ENCODE measurements around the gene RECQL. TPM values are rescaled to one million over a fixed set of nuclear protein-coding genes. Genes with fewer than 3 reads are reported as not detected.

Gene RECQL
- total and polyA plus RNA-seq, 5 donors from 2014 or later, result 39.6 to 84.4 (median 71.6) TPM

DNA sequence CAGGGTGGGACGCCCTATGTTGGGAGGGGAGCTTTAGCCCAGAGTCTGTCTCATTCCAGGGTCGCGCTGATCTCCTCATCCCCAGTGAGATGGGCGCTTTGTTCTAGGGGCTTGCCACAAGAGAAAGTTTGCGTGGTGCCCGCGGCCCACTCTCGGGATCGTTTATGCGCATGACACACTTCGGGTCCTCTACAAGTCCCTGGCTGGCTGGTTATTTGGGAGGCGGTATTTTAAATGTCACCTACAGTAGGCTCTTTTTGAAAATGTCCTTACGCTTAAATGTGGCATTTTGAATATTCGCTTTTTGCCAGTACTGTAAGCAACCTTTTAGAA is 695 bp upstream of the RECQL start:
- H3K9me3 Mint-ChIP-seq, result no peaks in the 10 kb centered on the region
- peak overlapping the region in 1 of 3 donors; percentile 84 for H3K27ac Mint-ChIP-seq
- H3K4me3 Mint-ChIP-seq, result no peak overlapping the region
- peaks cover 14% of the 10 kb centered on the region for H3K36me3 Mint-ChIP-seq
- H3K4me1 Mint-ChIP-seq, result peaks cover 9 to 62% (median 53%) of the 10 kb centered on the region in 4 donors
- Histone ChIP-seq H3K27me3 (ENCODE audit: control insufficient read depth, insufficient read depth, low read length) (no peaks in the 10 kb centered on the region), H3K9me3 (ENCODE audit: control insufficient read depth in 2 of 2, low read length in 2 of 2) (no peaks in the 10 kb centered on the region), H3K36me3 (ENCODE audit: control insufficient read depth, insufficient read depth, low read length) (peaks cover 16% of the 10 kb centered on the region), H3K27ac (ENCODE audit: insufficient read depth, low read length, poor library complexity, severe bottlenecking) (peak overlapping the region; percentile 88), H3K4me1 (ENCODE audit: control insufficient read depth, insufficient read depth, low read length, poor library complexity, severe bottlenecking) (peaks cover 57% of the 10 kb centered on the region), H3K4me3 (ENCODE audit: low read depth, low read length) (peak overlapping the region; percentile 94)
- DNase-seq, result peak in 2 of 3 donors; percentile 20 to 56
- ATAC-seq (ENCODE audit: low read depth in 2 of 2), result peak in 1 of 2 donors; percentile 0
- H3K27me3 Mint-ChIP-seq, result no peaks in the 10 kb centered on the region

DNA sequence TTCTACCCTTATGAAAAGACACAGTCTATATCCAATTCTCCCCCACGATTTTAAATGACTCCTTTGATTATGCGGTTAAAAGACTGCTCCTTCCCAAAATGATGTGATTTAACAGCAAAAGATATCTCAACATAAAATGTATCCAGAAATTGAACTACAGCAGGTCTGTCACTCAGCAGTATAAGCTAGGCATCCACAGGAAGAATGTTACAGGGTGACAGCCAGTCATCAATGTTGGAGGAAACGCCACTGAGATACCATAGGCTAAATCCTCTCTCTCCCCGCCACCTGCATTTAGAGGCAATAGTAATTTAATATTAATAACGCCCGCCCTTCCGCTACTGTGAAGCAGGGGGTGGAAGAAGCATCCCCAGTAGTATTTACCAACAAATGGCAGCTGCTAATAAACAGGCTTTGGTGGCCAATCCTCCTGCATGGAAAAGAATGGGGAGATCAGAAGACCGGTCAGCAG is 613 bp downstream of the RECQL start:
- DNase-seq, result peak in 1 of 3 donors; percentile 2
- no peaks in the 10 kb centered on the region for H3K9me3 Mint-ChIP-seq
- Histone ChIP-seq H3K4me1 (ENCODE audit: control insufficient read depth, insufficient read depth, low read length, poor library complexity, severe bottlenecking) (peaks cover 57% of the 10 kb centered on the region), H3K27me3 (ENCODE audit: control insufficient read depth, insufficient read depth, low read length) (no peaks in the 10 kb centered on the region), H3K27ac (ENCODE audit: insufficient read depth, low read length, poor library complexity, severe bottlenecking) (peak overlapping the region; percentile 88), H3K4me3 (ENCODE audit: low read depth, low read length) (peak overlapping the region; percentile 94), H3K9me3 (ENCODE audit: control insufficient read depth in 2 of 2, low read length in 2 of 2) (no peaks in the 10 kb centered on the region), H3K36me3 (ENCODE audit: control insufficient read depth, insufficient read depth, low read length) (peaks cover 29% of the 10 kb centered on the region)
- no peak overlapping the region for H3K4me3 Mint-ChIP-seq
- H3K4me1 Mint-ChIP-seq, result peaks cover 5 to 63% (median 54%) of the 10 kb centered on the region in 4 donors
- H3K27me3 Mint-ChIP-seq, result no peaks in the 10 kb centered on the region
- no peak overlapping the region for H3K27ac Mint-ChIP-seq
- ATAC-seq (ENCODE audit: low read depth in 2 of 2), result peak in 1 of 2 donors; percentile 2
- peaks cover 24% of the 10 kb centered on the region for H3K36me3 Mint-ChIP-seq

DNA sequence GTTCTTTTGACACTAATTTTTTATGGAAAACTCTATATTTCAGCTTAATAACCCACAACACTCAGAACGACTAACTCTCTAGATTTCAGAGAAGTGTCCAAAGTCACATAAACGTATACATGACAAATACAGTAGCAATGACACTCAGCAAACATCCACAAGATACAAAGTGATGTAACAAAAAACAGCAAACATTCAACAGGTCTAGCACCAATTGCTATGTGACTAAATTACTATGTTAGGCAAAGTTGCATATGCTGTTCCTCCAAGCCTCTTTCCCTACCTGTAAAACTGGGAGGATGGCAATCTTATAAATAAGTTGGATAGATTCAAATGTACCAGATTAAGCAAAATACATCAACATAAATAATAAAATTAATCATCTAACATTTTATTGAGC is 1.7 kb downstream of the RECQL start:
- H3K4me3 ChIP-seq (ENCODE audit: low read depth, low read length), result peak overlapping the region; percentile 94
- H3K27ac ChIP-seq (ENCODE audit: insufficient read depth, low read length, poor library complexity, severe bottlenecking), result peak overlapping the region; percentile 30
- DNase-seq, result no peak
- ATAC-seq (ENCODE audit: low read depth in 2 of 2), result no peak
- Mint-ChIP-seq H3K4me1 (peaks cover 5 to 59% (median 49%) of the 10 kb centered on the region in 4 donors), H3K36me3 (peaks cover 32% of the 10 kb centered on the region), H3K27me3 (no peaks in the 10 kb centered on the region), H3K27ac (no peak overlapping the region), H3K9me3 (no peaks in the 10 kb centered on the region), H3K4me3 (peak overlapping the region in 1 of 4 donors; percentile 24)
- no peaks in the 10 kb centered on the region for H3K9me3 ChIP-seq (ENCODE audit: control insufficient read depth in 2 of 2, low read length in 2 of 2)
- peaks cover 50% of the 10 kb centered on the region for H3K4me1 ChIP-seq (ENCODE audit: control insufficient read depth, insufficient read depth, low read length, poor library complexity, severe bottlenecking)
- no peaks in the 10 kb centered on the region for H3K27me3 ChIP-seq (ENCODE audit: control insufficient read depth, insufficient read depth, low read length)
- H3K36me3 ChIP-seq (ENCODE audit: control insufficient read depth, insufficient read depth, low read length), result peaks cover 37% of the 10 kb centered on the region

DNA sequence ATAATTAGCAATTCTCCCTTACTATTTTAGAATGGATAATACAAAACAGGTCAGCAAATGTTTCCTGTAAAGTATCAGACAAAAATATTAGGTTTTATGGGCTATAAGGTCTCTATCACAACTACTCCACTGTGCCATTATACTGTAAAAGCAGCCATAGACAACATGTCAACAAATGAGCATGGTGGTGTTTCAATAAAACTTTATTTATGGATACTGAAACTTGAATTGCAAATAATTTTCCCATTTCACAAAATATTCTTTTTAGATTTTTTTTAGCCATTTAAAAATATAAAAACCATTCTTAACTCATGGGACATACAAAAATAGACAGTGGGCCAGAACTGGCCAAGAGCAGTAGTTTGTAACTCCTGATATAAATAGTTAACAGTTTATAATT is 15.4 kb downstream of the RECQL start:
- no peak overlapping the region for H3K27ac ChIP-seq (ENCODE audit: insufficient read depth, low read length, poor library complexity, severe bottlenecking)
- Mint-ChIP-seq H3K9me3 (peaks cover 0 to 3% (median 0%) of the 10 kb centered on the region in 7 donors), H3K4me1 (peaks cover 0 to 29% (median 9%) of the 10 kb centered on the region in 4 donors), H3K36me3 (peaks cover 27% of the 10 kb centered on the region), H3K27ac (no peak overlapping the region), H3K27me3 (no peaks in the 10 kb centered on the region), H3K4me3 (no peak overlapping the region)
- peaks cover 72% of the 10 kb centered on the region for H3K36me3 ChIP-seq (ENCODE audit: control insufficient read depth, insufficient read depth, low read length)
- no peak for DNase-seq
- no peaks in the 10 kb centered on the region for H3K9me3 ChIP-seq (ENCODE audit: control insufficient read depth in 2 of 2, low read length in 2 of 2)
- no peaks in the 10 kb centered on the region for H3K4me1 ChIP-seq (ENCODE audit: control insufficient read depth, insufficient read depth, low read length, poor library complexity, severe bottlenecking)
- H3K27me3 ChIP-seq (ENCODE audit: control insufficient read depth, insufficient read depth, low read length), result no peaks in the 10 kb centered on the region
- no peak for ATAC-seq (ENCODE audit: low read depth in 2 of 2)
- H3K4me3 ChIP-seq (ENCODE audit: low read depth, low read length), result no peak overlapping the region

DNA sequence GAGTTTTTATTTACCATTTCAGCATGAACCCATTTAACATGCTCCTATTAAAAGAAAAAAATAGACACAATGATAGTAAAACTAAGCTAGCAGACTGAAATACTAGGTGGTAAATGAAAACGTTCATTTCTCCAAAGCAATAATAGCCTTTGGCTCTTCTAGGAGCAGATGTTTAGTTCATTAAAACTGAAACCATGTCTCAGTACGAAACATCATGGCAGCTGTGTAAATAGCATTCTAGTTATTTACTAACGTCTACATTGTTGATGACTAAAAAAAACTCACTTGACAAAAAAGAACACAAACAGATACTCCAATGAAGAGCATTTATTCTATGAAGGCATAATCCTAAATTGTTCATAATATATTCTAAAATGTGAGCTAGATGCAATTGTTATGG is 17.9 kb downstream of the RECQL start:
- Histone ChIP-seq H3K4me1 (ENCODE audit: control insufficient read depth, insufficient read depth, low read length, poor library complexity, severe bottlenecking) (no peaks in the 10 kb centered on the region), H3K4me3 (ENCODE audit: low read depth, low read length) (no peak overlapping the region), H3K27me3 (ENCODE audit: control insufficient read depth, insufficient read depth, low read length) (no peaks in the 10 kb centered on the region), H3K36me3 (ENCODE audit: control insufficient read depth, insufficient read depth, low read length) (peaks cover 67% of the 10 kb centered on the region), H3K9me3 (ENCODE audit: control insufficient read depth in 2 of 2, low read length in 2 of 2) (no peaks in the 10 kb centered on the region), H3K27ac (ENCODE audit: insufficient read depth, low read length, poor library complexity, severe bottlenecking) (no peak overlapping the region)
- peak overlapping the region in 1 of 3 donors; percentile 27 for H3K27ac Mint-ChIP-seq
- peaks cover 0 to 17% (median 7%) of the 10 kb centered on the region in 4 donors for H3K4me1 Mint-ChIP-seq
- H3K36me3 Mint-ChIP-seq, result peaks cover 12% of the 10 kb centered on the region
- DNase-seq (no peak), ATAC-seq (ENCODE audit: low read depth in 2 of 2) (no peak)
- no peak overlapping the region for H3K4me3 Mint-ChIP-seq
- peaks cover 0 to 3% (median 0%) of the 10 kb centered on the region in 7 donors for H3K9me3 Mint-ChIP-seq
- no peaks in the 10 kb centered on the region for H3K27me3 Mint-ChIP-seq

DNA sequence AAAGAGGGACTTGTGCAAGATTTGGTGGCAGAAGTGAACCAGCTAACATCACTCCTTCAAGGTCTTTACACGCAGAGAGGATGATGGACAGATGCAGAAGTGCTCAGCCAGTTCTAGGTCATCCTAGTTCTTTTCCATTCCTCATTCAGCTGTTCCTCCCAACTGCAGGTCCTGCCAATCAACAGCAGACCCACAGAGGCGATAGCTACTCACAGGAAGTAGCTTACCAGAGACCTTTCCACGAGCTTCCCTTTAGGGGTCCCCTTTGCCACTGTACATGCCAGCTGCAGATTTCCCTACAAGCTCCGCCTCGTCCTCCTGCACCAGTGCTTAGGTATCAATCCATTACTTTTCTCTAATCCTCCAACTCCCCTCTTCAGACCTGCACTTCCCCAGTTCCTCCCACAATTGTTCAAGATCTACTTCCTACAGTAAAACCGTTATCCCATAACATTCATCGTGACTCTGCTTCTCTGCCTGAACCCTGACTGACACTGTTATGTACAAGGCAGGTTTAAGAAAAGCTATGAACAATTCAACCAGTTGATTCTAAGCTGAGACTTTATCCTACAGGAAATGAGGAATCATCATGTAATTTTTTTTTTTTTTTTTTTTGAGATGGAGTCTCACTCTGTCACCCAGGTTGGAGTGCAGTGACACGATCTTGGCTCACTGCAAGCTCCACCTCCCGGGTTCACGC is 22.5 kb downstream of the RECQL start:
- ATAC-seq (ENCODE audit: low read depth in 2 of 2) (no peak), DNase-seq (no peak)
- Histone ChIP-seq H3K4me1 (ENCODE audit: control insufficient read depth, insufficient read depth, low read length, poor library complexity, severe bottlenecking) (no peaks in the 10 kb centered on the region), H3K9me3 (ENCODE audit: control insufficient read depth in 2 of 2, low read length in 2 of 2) (no peaks in the 10 kb centered on the region), H3K36me3 (ENCODE audit: control insufficient read depth, insufficient read depth, low read length) (peaks cover 91% of the 10 kb centered on the region), H3K27ac (ENCODE audit: insufficient read depth, low read length, poor library complexity, severe bottlenecking) (no peak overlapping the region), H3K4me3 (ENCODE audit: low read depth, low read length) (no peak overlapping the region), H3K27me3 (ENCODE audit: control insufficient read depth, insufficient read depth, low read length) (no peaks in the 10 kb centered on the region)
- Mint-ChIP-seq H3K27ac (no peak overlapping the region), H3K4me3 (no peak overlapping the region), H3K9me3 (no peaks in the 10 kb centered on the region), H3K27me3 (no peaks in the 10 kb centered on the region), H3K36me3 (peaks cover 19% of the 10 kb centered on the region), H3K4me1 (peaks cover 0 to 7% (median 3%) of the 10 kb centered on the region in 4 donors)

DNA sequence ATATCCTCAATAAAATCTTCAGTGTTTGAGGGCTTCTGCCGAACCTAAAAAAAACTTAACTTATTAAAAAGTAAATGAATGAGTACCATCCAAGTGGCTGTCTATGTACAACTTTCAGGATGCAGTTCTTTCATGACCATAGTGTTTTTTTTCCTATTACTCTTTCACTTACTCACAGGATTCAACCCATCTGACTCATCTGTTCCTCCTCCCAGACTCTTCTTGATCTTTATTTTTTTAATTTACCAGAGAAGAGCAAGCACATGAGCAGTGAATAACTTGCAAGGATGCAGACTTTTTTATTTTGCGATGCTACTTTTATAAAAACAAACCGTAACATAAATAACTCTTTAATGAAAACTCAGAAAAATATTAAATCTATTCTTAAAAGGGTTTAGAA is 24.5 kb downstream of the RECQL start:
- Mint-ChIP-seq H3K27ac (peak overlapping the region in 2 of 3 donors; percentile 33 to 81), H3K4me3 (no peak overlapping the region), H3K9me3 (peaks cover 0 to 1% (median 0%) of the 10 kb centered on the region in 7 donors), H3K36me3 (peaks cover 27% of the 10 kb centered on the region), H3K4me1 (peaks cover 0 to 7% (median 4%) of the 10 kb centered on the region in 4 donors), H3K27me3 (no peaks in the 10 kb centered on the region)
- ATAC-seq (ENCODE audit: low read depth in 2 of 2) (no peak), DNase-seq (no peak)
- H3K27me3 ChIP-seq (ENCODE audit: control insufficient read depth, insufficient read depth, low read length), result no peaks in the 10 kb centered on the region
- H3K27ac ChIP-seq (ENCODE audit: insufficient read depth, low read length, poor library complexity, severe bottlenecking), result no peak overlapping the region
- no peak overlapping the region for H3K4me3 ChIP-seq (ENCODE audit: low read depth, low read length)
- peaks cover 94% of the 10 kb centered on the region for H3K36me3 ChIP-seq (ENCODE audit: control insufficient read depth, insufficient read depth, low read length)
- H3K9me3 ChIP-seq (ENCODE audit: control insufficient read depth in 2 of 2, low read length in 2 of 2), result no peaks in the 10 kb centered on the region
- no peaks in the 10 kb centered on the region for H3K4me1 ChIP-seq (ENCODE audit: control insufficient read depth, insufficient read depth, low read length, poor library complexity, severe bottlenecking)

DNA sequence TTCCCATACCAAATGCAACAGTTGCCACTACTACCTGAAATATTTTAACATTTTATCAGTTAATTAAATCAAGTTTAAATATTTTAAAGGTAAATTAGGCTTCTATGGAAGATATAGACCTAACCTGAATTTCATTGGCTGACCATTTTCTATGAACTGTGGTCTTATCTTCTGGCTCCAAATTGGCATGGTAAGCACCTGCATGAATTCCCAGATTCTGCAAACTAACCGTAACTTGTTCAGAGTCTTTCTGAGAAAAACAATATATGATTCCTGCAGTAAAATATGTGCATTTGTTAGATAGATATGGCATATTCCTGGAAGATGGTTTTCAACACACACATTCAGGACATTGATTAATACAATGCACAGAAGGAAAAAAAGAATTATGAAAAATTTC is 25.9 kb downstream of the RECQL start:
- Mint-ChIP-seq H3K27ac (no peak overlapping the region), H3K27me3 (no peaks in the 10 kb centered on the region), H3K4me3 (no peak overlapping the region), H3K9me3 (peaks cover 0 to 1% (median 0%) of the 10 kb centered on the region in 7 donors), H3K36me3 (peaks cover 31% of the 10 kb centered on the region), H3K4me1 (peaks cover 0 to 7% (median 5%) of the 10 kb centered on the region in 4 donors)
- Histone ChIP-seq H3K4me3 (ENCODE audit: low read depth, low read length) (no peak overlapping the region), H3K36me3 (ENCODE audit: control insufficient read depth, insufficient read depth, low read length) (peaks cover 91% of the 10 kb centered on the region), H3K9me3 (ENCODE audit: control insufficient read depth in 2 of 2, low read length in 2 of 2) (no peaks in the 10 kb centered on the region), H3K27ac (ENCODE audit: insufficient read depth, low read length, poor library complexity, severe bottlenecking) (no peak overlapping the region), H3K4me1 (ENCODE audit: control insufficient read depth, insufficient read depth, low read length, poor library complexity, severe bottlenecking) (no peaks in the 10 kb centered on the region), H3K27me3 (ENCODE audit: control insufficient read depth, insufficient read depth, low read length) (no peaks in the 10 kb centered on the region)
- DNase-seq (no peak), ATAC-seq (ENCODE audit: low read depth in 2 of 2) (no peak)
